IPS-NIHi7 (cell line): Measurements from ENCODE around the gene NGEF.

Experiments used
- DNase-seq: peaks from one replicate; pipeline ENCODE4 v3.0.0; 2012; ENCODE audit warnings: mixed read lengths; ENCODE audit errors: extremely low spot score

NGEF gene

GRCh38 chr2:232885264-232885961, 127.6 kb downstream of the NGEF start:
- DNase-seq: no peak

GRCh38 chr2:232884549-232885263, 128.3 kb downstream of the NGEF start:
- no peak for DNase-seq

GRCh38 chr2:232884001-232884421, 129.0 kb downstream of the NGEF start:
- DNase-seq: no peak

GRCh38 chr2:232883116-232883721, 129.8 kb downstream of the NGEF start:
- no peak for DNase-seq

- no peak for DNase-seq
Measured at GRCh38 chr2:232882505-232883115, 130.4 kb downstream of the NGEF start.

GRCh38 chr2:232882085-232882484, 131.0 kb downstream of the NGEF start:
- DNase-seq: no peak

GRCh38 chr2:232880764-232881351, 132.2 kb downstream of the NGEF start:
- no peak for DNase-seq

GRCh38 chr2:232879618-232880494, 133.2 kb downstream of the NGEF start:
- no peak for DNase-seq

GRCh38 chr2:232878855-232879617, 134.0 kb downstream of the NGEF start:
- DNase-seq: no peak

GRCh38 chr2:232877940-232878511, 135.0 kb downstream of the NGEF start:
- no peak for DNase-seq

- no peak for DNase-seq
Measured at GRCh38 chr2:232876978-232877441, 136.0 kb downstream of the NGEF start.

- DNase-seq: peak; percentile 70
Measured at GRCh38 chr2:232876161-232876977, 136.7 kb downstream of the NGEF start.

- DNase-seq: peak; percentile 63
Measured at GRCh38 chr2:232875256-232876121, 137.6 kb downstream of the NGEF start.

GRCh38 chr2:232874677-232875223, 138.3 kb downstream of the NGEF start:
- DNase-seq: no peak

- DNase-seq: no peak
Measured at GRCh38 chr2:232873909-232874641, 139.0 kb downstream of the NGEF start.

- no peak for DNase-seq
Measured at GRCh38 chr2:232873292-232873908, 139.7 kb downstream of the NGEF start.

GRCh38 chr2:232872826-232873225, 140.2 kb downstream of the NGEF start:
- DNase-seq: no peak
